COLO829 (cell line): ENCODE results near the gene WDR86.
A peak's percentile ranks its signal among the peaks of the same experiment; 100 is the strongest.

Source experiments
- DNase-seq: peaks from one replicate; pipeline ENCODE4 v3.0.0; 2012; ENCODE audit warnings: low spot score

The WDR86 gene

DNA sequence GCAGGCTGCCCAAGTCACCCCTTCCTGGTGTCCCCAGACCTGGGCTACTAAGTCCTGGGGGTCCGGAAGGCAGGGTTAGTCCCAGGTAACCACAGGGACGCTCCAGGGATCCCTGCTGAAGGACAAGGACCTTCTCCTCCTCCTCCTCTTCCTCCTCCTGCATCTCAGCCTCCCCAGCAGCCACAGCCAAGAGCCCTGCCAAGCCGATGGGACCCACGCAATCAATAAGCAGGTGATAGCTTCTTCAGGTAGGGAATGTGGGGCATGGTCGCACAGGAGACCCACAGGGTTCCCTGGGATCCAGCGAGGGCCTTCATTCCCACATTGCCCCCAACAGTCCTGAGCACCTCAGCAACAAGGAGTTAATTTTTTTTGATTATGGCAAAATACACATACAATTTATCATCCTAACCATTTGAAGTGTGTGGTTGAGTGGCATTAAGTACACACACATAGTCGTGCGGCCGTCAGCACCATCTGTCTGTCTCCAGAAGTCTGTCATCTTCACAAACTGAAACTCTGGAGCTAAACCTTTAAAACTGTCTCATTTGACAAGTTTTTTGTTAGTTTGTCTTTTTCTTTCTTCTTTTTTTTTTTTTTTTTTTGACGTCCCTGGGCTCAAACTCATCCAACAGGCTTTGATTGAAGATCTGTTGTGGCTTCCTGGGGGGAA, 18.0 kb upstream of the WDR86 start:
- no peak for DNase-seq

DNA sequence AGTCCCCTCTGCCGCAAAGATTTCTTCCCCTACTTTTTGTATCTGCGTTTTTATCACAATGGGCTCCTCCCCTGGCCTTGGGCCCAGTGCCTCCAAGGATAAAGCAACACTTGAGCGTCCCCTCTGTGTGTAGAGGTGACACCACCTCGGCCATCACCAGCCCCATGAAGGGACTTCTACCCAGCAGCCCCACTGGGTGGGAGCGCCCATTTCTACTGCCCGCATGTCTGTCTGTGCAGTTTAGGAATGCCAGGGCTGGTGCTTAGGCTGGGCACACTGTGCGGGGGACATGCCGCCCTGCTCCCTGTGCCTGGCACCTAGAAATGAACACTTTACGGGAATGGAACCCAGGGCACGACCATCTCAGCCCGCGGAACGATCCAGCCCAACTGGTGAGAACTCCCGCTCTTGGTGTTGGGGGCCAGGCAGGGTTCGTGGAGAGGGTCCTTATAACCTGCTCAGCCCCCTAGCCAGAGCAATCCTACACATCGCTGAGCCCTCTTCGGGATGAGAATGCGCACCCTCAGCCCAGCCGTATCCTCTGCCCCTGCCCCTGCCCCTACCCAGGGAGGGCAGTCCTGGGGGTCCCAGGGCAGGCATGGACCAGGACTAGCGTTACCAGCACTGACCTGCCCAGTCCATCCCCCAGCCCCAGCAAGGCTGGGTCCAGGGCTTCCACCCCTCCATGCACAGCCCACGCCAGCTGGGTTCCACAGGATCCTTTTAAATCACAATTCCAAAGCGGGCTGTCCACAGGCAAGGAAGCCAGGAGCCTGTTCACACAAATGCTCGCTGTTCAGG, 17.3 kb upstream of the WDR86 start:
- no peak for DNase-seq

DNA sequence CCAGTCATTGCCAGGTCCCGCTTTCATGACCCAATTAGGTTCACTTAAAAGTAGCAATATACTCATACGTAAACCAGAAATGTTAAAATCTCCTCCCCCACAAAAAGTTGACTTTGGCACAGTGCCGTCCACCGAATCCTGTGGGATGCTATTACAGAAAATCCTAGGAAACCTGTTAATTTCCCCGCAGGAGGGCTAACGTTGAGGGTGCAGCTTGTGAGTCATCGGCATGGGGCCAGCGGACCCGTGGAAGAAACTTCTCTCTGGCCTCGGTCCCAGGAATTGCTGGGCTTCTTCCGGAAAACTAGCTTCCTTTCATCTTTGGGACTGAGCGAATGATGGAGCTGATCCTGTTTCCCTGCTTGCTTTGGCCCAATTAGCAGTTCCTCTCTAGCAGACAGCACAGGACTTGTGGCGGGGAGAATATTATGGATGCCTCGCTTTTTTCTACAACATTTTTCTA, 16.6 kb upstream of the WDR86 start:
- peak; percentile 68 for DNase-seq

DNA sequence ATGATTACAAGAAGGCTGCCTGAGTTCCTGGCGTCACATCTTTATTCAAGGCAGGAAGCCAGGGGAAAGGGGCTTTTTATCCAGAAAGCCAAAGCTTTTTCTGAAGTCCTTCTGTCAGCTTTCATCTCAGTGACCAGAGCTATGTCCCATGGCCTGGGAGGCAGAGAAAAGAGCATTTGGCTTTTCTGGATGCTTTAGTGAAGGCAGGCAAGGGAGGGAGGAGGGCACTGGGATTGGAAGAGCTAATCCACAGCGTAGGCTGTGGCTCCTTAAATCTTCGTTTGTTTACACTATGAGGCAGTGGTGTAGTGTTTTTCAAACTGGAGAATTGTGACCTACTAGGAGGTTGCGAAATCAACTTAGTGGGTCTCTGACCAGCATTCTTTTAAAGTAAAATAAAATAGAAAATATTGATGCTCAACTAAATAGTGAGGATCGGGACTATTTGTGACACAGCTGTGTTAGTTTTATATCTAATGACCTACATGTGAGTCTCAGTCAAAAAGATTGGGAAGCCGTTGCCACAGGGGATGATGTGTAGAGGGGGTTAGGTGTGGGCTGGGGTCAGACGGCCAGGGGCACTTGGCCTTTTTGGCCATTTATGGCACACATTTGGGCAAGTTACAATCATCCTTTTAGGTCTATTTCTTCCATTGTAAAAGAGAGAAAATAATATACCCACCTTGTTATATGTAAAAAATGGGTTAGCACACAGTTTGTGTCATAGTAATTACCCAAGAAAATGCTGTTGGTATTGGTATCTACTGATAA, 16.0 kb upstream of the WDR86 start:
- DNase-seq, result no peak

DNA sequence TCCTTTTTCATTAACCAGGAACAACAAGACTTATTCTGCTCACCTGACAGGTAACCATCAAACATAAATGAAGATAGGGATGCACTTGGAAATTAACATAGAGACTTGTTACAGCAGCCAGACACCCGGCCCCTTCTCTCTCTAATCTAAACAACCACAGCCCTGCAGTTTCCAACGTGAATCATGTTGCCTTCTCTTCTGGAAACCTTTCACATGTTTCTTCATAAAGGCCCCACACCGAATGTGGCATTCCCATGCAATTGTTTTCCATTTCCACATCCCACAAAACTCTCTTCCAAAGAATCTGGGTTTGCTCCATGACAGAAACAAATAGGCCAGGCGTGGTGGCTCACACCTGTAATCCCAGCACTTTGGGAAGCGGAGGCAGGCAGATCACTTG, 15.0 kb upstream of the WDR86 start:
- DNase-seq, result no peak

DNA sequence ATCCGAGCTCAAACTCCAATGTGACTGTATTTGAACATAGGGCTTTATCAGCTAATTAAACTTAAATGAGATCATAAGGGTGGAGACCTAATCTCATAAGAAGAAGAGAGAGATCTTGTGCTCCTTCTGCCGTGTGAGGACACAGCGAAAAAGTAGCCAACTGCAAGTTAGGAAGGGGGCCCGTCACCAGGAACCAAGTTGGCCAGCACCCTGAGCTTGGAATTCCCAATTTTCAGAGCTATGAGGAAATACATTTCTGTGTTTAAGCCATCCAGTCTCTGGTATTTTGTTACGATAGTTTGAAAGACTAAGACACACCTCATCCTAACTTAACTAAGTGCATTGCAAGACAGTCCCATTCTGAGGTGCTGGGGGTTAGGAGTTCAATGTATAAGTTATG, 14.1 kb upstream of the WDR86 start:
- no peak for DNase-seq

DNA sequence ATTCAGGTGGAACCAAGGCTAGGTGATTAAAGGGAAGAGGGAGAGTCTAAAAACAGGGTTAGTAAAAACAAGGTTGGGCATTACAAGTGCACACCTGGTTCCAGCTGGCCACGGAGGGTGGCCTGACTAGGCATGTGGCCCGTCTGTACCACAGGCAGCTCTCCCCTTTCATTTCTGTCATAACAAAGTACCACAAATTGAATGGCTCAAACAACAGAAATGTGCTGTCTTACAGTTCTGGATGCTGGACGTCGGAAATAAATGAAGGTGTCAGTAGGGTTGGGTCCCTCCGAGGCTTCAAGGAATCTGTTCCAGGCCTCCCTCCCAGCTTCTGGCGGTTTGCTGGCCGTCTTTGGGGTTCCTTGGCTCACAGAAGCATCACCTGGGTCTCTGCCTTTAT, 13.4 kb upstream of the WDR86 start:
- DNase-seq, result no peak

DNA sequence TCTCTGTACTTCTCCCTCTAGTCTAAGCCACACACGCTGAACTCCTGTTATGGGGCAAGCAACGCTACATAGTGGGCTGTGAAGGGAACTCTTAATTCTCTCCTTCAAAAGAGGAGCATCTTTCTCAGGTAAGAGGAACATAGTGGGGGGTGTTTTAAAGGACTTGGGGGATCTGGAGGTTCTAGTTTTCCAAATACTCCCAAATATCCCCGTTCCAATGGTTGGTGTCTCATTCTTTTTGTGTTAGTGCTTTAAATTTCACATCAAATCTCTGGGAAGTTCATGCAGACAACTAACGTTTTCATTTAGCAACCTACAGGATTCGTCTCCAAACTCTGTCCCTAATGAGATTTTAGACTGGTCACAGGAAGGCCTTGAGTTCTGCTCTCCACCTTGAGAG, 12.4 kb upstream of the WDR86 start:
- DNase-seq, result no peak

DNA sequence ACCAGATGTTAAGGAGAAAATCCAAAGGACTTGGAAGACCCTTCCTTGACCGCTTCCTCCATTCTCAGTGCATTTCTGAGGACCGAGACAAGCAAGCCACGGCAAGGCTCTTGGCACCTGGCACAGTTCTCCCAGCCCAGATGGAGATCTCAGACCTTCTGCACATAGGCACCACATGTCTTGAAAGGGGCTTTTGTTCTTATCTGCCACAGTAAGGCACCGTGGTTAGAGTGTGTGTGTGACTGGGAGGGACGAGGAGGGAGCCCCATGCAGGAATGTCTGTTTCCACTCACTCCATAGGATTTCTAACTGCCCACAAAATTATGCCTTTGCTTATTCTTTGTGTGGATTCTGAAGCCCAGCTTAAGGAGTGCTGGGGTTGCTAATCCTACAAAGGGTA, 10.3 kb upstream of the WDR86 start:
- peak; percentile 8 for DNase-seq

DNA sequence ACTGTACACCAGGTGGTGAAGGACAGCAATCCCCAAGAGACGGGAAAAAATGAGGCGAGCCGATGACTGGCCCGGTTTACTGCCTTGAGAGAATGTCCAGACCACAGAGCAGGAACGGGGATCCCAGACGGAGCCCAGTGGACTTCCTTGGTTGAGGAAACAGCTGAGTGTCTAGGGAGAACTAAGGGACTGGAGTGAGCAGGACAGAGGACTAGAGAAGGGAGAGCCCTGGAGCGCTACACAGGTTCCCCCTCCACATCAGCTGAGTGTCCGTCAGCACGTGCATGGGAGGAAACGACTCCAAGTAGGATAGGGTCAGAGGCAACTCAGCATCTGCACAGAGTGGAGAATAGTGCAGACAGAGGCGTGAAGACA, 7.1 kb upstream of the WDR86 start:
- DNase-seq, result no peak

DNA sequence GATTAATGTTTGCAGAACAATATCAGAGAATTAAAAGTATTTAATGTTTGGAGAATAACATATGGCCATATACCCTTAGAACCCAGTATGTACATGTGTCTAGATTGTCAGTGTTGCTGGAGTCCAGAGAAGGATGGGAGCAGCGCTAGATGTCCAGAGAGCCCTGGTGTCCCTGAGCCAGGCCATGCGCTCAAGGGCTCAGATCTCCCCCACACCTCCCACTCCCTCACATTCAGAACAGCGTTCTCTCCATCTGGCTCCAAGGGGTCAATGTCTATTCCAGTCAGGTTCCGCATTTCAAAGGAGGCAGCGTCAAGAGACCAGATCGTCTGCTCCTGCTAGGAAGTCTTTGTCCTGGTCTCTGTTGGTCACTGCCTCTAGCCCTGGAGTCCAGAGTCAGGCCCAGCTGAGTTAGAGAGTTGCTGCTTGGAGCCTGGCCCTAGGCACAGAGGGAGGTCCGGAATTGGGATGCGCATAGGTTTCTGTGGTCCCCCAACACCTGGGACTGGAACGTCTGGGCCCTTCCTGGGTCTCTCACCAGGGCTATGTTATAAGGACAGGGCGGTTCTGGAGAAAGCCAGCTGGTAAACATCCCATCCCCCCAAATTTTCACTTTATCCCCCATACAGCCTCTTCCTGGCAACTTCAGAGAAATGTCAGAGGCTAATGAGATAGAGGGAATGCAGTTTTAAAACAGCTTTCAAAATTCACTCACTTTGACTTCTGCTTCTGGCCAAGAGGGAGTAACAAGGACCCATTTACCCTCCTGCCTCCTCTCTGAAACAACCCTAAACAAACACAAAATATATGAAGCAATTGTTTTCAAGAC, 6.5 kb upstream of the WDR86 start:
- DNase-seq, result no peak

DNA sequence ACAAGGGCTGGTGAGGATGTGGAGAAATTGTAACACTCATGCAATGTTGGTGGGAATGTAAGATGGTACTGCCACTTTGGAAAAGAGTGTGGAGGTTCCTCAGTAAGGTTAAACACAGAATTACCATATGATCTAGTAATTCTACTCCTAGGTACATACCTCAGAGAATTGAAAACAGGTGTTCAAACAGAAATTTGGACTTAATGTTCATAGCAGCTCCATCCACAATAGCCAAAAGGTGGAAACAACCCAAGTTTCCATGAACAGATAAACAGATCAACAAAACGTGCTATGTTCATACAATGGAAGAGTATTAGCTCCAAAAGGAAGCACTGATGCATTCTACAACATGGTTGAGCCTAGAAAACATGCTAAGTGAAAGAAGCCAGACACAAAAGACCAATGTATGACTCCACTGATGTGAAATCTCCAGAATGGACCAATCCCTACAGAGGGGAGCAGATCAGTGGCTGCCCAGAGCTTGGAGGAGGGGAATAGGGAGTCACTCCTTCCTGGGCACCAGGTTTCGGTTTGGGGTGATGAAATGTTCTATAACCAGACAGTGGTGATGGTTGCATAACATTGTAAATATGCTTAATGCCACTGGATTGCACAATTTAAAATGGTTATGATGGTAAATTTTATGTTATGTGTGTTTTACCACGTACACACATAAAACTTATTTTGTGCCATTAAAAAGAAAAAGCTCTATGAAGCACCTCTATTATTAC, 5.7 kb upstream of the WDR86 start:
- DNase-seq, result no peak

DNA sequence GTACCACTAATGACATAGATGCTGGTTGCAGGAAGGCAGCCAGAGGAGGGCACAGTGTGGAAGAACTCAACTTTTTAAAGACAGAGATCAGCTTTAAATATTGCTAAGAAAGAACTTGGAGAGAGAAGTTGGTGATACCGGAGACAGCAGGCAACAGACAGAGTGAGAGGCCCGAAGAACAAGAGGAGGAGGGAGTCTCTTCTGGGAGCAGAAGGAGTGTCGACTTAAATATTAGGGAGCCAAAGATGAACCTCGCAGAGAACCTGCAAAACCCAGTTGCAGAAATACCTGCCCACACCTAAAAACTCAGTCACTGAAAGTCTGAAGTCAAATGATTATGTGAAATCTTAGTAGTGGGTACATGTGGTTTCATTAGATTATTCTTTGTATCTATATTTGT, 3.4 kb upstream of the WDR86 start:
- DNase-seq, result no peak

DNA sequence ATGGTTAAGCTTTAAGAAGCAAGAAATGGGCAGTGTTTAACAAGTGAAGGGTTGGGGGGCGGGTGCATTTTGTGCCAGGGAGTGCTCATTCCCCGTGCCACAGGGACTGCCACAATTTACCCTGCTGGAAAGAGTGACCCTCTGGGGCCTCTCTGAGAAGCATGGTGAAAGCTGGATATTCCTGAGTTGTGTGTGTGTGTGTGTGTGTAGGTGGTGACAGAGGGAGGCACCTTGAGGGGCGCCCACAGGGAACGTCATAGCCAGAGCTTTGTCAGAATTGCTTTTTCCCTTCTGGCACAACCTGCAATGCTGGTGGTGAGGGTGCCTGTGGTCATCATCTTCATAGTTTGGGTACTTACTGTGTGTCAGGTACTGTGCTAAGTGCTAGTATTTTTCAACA, 2.5 kb upstream of the WDR86 start:
- no peak for DNase-seq

DNA sequence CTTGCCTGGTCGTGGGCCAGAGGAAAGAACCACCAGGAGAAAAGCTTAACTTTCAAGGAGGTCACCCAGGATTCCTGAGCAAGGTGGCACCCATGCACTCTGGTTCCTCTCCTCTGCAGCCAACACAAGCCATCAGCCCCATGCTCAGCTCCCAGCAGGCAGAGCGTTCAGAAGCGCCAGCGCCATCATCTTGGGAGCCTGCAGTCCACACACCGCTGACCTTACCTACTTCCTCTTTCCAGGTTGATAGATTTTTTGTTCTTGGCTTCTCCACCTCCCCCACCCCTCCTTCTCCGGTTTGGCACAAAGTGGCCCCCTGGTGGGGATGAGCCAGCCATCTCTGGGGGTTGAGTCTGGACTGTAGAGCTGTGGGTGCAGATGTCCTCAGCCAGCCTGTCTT, 1.7 kb upstream of the WDR86 start:
- no peak for DNase-seq

DNA sequence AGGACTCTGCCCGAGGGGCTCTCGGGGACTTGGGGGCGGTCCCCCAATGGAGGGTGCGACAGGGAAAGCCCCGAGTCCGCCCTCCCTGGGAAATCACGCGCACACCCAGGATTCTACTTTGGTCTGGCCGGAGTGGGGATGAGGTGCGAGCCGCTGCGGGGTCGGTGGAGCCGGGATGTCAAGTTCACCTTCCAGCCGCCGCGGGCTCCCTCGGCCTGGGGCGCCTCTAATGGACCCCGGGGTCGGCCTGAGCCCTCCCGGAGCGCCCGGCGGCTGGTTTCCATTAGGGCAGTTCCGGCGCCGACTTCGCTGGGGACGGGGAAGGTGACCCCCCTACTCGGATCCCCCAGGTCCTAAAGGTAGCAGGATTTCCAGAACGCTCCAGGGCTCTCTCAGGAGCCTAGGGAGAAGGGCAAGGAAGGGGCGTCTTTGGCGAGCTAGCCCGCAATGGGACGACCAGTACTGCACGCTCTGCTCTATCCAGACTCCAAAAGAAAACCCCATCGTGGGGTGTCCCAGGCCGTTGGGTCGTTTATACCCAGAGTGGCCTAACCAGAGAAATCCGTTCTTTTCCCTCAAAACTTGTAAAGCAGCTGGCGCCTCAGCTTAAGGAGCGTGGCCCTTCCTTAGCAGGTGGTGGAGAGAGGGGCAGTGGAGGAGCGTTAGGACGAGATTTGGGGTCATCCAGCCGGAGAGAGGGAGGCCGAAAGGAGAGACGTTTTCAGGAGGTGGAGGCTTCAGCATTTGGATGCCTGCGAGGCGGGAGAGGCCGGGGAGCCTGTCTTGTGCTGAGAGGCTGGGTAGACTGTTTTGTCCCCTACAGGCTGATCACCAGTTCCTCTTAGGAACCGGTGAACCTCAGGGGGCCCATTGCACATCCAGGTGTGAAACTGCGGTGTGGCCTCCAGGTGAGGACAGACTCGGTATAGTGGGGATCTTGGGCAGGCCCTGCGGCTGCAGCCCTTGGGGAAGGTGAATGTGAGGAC, 860 bp upstream of the WDR86 start:
- DNase-seq, result no peak

DNA sequence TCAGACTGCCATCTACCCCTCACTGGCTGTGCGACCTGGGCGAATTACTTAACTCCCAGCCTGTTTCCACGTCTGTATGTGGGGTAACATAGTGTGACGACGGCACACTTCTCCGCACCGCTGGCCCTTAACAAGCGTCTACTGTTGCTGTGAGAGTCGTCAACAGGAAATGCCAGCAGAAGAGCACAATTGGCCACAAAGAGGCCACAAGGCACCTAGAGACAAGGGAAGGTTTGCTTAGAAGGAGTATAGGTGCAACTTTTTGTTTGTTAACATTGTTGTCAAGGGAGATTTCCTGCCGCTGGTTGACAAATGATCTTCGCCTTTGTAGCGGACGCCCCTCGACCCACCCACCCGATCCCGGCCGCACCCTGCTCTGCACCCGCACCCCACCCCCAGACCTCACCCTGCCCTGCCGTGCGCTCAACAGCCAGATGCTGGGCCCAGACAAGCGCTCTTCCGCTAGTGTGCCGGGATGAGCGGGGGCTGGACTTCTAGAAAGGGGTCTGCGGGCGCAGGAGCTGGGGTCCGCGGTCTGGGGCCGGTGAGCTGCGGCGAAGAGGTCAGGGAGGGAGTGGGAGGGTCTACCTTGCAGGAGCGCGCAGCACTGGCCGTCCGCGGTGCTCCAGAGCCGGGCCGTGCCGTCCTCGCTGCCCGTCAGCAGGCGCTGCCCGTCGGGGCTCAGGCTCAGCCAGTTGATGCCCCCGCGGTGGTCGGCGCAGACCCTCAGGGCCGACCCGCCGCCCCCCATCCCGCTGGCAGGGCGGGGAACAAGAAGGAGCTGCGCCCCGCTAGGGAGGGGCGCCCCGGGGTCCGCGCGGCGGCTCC, 785 bp downstream of the WDR86 start:
- DNase-seq, result no peak

DNA sequence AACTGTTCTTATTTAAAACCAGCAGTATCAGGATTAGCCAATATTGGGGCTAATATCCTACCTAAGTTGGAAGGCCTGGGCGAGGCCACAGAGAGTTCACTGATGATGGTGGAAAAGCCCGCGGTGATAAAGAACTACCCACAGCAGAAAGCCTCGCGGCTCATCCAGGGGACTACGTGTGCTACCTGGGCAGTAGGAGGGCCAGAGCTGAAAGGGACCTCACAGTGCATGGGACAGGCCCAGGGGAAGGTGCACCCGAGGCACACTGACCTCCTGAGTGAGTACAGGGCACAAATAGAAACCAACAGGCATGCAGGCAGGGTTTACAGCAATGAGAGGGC, 1.4 kb downstream of the WDR86 start:
- no peak for DNase-seq

DNA sequence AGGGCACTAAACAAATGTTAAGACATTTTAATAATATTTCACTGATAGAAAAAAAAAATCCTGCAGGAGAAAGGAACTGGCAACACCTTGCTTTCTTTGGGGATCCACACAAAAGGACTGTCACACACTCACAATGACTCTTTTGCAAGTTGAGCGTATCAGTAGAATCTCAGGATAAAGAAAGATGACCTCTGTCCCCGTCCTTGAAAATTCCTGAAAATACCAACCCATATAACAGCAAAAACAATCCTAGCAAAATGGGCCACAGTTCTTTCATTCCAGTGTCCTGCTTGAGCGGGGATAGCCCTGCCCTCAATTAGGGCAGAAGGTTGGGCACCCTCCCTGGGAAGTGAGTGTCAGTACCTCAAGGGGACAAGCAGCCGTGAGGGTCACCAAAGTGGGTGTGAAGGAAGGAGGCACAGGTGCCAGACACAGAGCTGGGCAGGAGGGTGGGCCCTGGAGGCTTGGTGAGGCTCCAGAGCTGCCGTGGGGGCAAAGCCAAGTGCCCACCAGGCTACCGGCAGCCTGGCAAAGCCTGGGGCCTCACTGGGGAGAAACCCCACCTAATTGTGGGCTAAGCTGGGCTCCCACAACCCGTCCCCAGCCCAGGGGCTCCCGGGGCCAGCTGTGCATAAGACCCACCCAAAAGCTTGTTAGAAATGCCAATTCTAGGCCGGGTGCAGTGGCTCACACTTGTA, 2.8 kb downstream of the WDR86 start:
- DNase-seq, result no peak
